Tibial nerve (tissue), 4 donors: ENCODE data around the gene EIF3L. TPM values are rescaled to one million over a fixed set of nuclear protein-coding genes. Genes with fewer than 3 reads are reported as not detected.

Experiments used
- DNase-seq, 2 donors: peaks; one replicate each; pipeline ENCODE4 v3.0.0-alpha.2; 2019; ENCODE audit warnings: low spot score in 2 of 2
- H3K27ac ChIP-seq, 4 donors: fragments of 200-600 bp; sonication (generic) in 3 of 4; one replicate each; pipeline ENCODE4 v1.5.1; 2017 to 2019; ENCODE audit warnings: mild to moderate bottlenecking in 1 of 4
- H3K27me3 ChIP-seq, 2 donors: fragments of 200-600 bp; sonication (generic) in 1 of 2; one replicate each; pipeline versions ENCODE4 v1.5.1 to v1.6.0; 2017 to 2019
- H3K36me3 ChIP-seq, 3 donors: fragments of 200-600 bp; sonication (generic); one replicate each; pipeline ENCODE4 v1.5.1; 2018 to 2019
- H3K4me1 ChIP-seq, 4 donors: fragments of 200-600 bp; sonication (generic) in 3 of 4; one replicate each; pipeline ENCODE4 v1.5.1; 2017 to 2019
- H3K4me3 ChIP-seq, 4 donors: fragments of 200-600 bp; sonication (generic) in 3 of 4; one replicate each; pipeline ENCODE4 v1.5.1; 2017 to 2019; ENCODE audit warnings: mild to moderate bottlenecking in 1 of 4, moderate library complexity in 1 of 4
- H3K9me3 ChIP-seq, 4 donors: fragments of 200-600 bp; sonication (generic) in 3 of 4; one replicate each; pipeline ENCODE4 v1.5.1; 2017 to 2019
- CTCF ChIP-seq, 5 experiments: fragments of 200-600 bp in 3 of 5; fragments of 450-650 bp in 2 of 5; sonication (generic) in 3 of 5; IDR thresholded peaks; one replicate each; pipeline ENCODE4 v1.5.1; 2016 to 2019; ENCODE audit warnings: antibody characterized with exemption in 5 of 5, mild to moderate bottlenecking in 3 of 5, moderate library complexity in 2 of 5
- EP300 ChIP-seq, 2 donors: sonication (generic); formaldehyde crosslinking; IDR thresholded peaks; one replicate each; pipeline ENCODE4 v1.6.1; 2017; ENCODE audit warnings: antibody characterized with exemption in 2 of 2, mild to moderate bottlenecking in 1 of 2
- POLR2A ChIP-seq, 2 donors: fragments of 450-650 bp; IDR thresholded peaks; one replicate each; pipeline ENCODE4 v1.6.1; 2017; ENCODE audit warnings: antibody characterized with exemption in 2 of 2, mild to moderate bottlenecking in 2 of 2, moderate library complexity in 2 of 2
- WGBS, 2 donors: methylation state at CpG; one replicate each; pipeline ENCODE4 v1.1.5; 2018; 5-methylcytosine and 5-hydroxymethylcytosine counted together
- total RNA-seq, 4 donors: library from RNA; depleted of rRNA; stranded (reverse); fragments of >200 nt; gene quantifications; one replicate each; pipeline ENCODE4 v1.1.0, GENCODE V29; 2016

Gene EIF3L
- total RNA-seq, 4 donors from 2014 or later = 271 to 291 (median 274) TPM

- TF ChIP-seq EP300 (IDR thresholded peaks at IDR 0.05) = no peak
- TF ChIP-seq CTCF (IDR thresholded peaks at IDR 0.05) = no peak
- TF ChIP-seq POLR2A (IDR thresholded peaks at IDR 0.05) = no peak
- H3K9me3 ChIP-seq = no peaks in the 10 kb centered on the region
- no peaks in the 10 kb centered on the region for H3K4me1 ChIP-seq
- peaks cover 6 to 91% (median 18%) of the 10 kb centered on the region in 3 donors for H3K36me3 ChIP-seq
- 83 to 92% methylated on average over 7 of the region's 7 CpGs for WGBS, 2 donors
- H3K27ac ChIP-seq = no peak overlapping the region
- H3K27me3 ChIP-seq = no peaks in the 10 kb centered on the region
- no peak for DNase-seq
- H3K4me3 ChIP-seq = no peak overlapping the region
Observed at GRCh38 chr22:37870273-37870672, 21.1 kb downstream of the EIF3L start.

- 40 to 47% methylated on average over 6 of the region's 6 CpGs for WGBS, 2 donors
- Histone ChIP-seq H3K36me3 (peaks cover 0 to 78% (median 27%) of the 10 kb centered on the region in 3 donors), H3K27me3 (no peaks in the 10 kb centered on the region), H3K4me1 (peaks cover 0 to 20% (median 0%) of the 10 kb centered on the region in 4 donors), H3K4me3 (no peak overlapping the region), H3K9me3 (no peaks in the 10 kb centered on the region), H3K27ac (peak overlapping the region in 3 of 4 donors; percentile 10 to 82 (median 56))
- no peak for TF ChIP-seq EP300 (IDR thresholded peaks at IDR 0.05)
- no peak for TF ChIP-seq POLR2A (IDR thresholded peaks at IDR 0.05)
- TF ChIP-seq CTCF (IDR thresholded peaks at IDR 0.05) = no peak
- DNase-seq = no peak
Observed at GRCh38 chr22:37880668-37881440, 31.6 kb downstream of the EIF3L start.

- H3K9me3 ChIP-seq = no peaks in the 10 kb centered on the region
- H3K4me1 ChIP-seq = peaks cover 0 to 36% (median 8%) of the 10 kb centered on the region in 4 donors
- no peak for DNase-seq
- TF ChIP-seq CTCF (IDR thresholded peaks at IDR 0.05) = no peak
- TF ChIP-seq EP300 (IDR thresholded peaks at IDR 0.05) = no peak
- no peak for TF ChIP-seq POLR2A (IDR thresholded peaks at IDR 0.05)
- peaks cover 0 to 76% (median 10%) of the 10 kb centered on the region in 3 donors for H3K36me3 ChIP-seq
- H3K27ac ChIP-seq = no peak overlapping the region
- H3K4me3 ChIP-seq = no peak overlapping the region
- WGBS, 2 donors = 44 to 45% methylated on average over 6 of the region's 6 CpGs
- no peaks in the 10 kb centered on the region for H3K27me3 ChIP-seq
Observed at GRCh38 chr22:37884420-37884819, 35.2 kb downstream of the EIF3L start.

- Histone ChIP-seq H3K9me3 (no peaks in the 10 kb centered on the region), H3K27me3 (no peaks in the 10 kb centered on the region), H3K36me3 (peaks cover 0 to 67% (median 6%) of the 10 kb centered on the region in 3 donors), H3K4me1 (peaks cover 0 to 39% (median 13%) of the 10 kb centered on the region in 4 donors), H3K27ac (peak overlapping the region in 2 of 4 donors; percentile 42 to 68), H3K4me3 (no peak overlapping the region)
- 26 to 31% methylated on average over 6 of the region's 6 CpGs for WGBS, 2 donors
- DNase-seq = peak in 1 of 2 donors; percentile 21
- TF ChIP-seq CTCF (IDR thresholded peaks at IDR 0.05) (peak; percentile 35 to 75 (median 58)), POLR2A (IDR thresholded peaks at IDR 0.05) (no peak), EP300 (IDR thresholded peaks at IDR 0.05) (peak in 1 of 2 donors; percentile 44)
Observed at GRCh38 chr22:37887584-37888378, 38.6 kb downstream of the EIF3L start.
